Measurements from ENCODE around the gene PCK2.

Gene PCK2

DNA sequence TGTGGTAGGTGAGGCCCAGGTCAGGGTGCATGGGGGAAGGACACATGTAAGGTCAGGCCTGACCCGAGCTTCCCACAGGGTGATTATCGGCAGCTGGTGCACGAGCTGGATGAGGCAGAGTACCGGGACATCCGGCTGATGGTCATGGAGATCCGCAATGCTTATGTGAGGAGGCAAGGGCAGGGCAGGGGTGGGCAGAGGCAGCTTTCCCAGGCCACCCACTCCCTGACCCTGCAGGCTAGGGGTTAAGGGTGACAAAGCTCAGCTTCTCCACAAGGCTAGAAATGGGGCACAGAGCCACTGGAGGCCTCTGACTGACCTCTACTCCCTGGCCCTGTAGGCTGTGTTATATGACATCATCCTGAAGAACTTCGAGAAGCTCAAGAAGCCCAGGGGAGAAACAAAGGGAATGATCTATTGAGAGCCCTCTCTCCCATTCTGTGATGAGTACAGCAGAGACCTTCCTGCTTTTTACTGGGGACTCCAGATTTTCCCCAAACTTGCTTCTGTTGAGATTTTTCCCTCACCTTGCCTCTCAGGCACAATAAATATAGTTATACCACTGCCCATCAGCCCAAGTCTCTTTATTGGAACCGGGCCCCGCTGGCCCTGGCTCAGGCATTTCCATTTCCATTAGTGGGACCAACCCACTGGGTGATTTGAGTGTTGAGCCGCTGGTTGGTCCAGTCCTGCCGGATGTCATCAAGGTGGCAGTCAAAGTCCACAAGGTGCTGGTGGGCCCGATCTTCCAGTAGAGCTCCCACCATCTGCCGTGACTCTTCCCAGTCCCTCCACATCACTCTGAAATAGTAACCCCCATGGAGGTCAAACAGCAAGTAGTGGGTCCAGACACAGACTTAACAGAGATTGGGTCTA lies 44.5 kb downstream of the PCK2 start:
- Histone ChIP-seq H3K79me2 (ENCODE audit: insufficient read depth, low read length) (peaks cover 59% of the 10 kb centered on the region), H3F3A (ENCODE audit: low read depth) (no peaks in the 10 kb centered on the region), H2AFZ (ENCODE audit: low read length) (no peak overlapping the region), H3K4me3 (ENCODE audit: low read length, poor library complexity, severe bottlenecking) (peak overlapping the region; percentile 97), H3K4me1 (ENCODE audit: insufficient read depth, low read length, poor library complexity, severe bottlenecking) (peaks cover 44% of the 10 kb centered on the region), H3K9ac (ENCODE audit: low read depth, low read length, poor library complexity, severe bottlenecking) (peak overlapping the region; percentile 85), H3K36me3 (ENCODE audit: insufficient read depth, low read length) (peaks cover 19% of the 10 kb centered on the region), H3K9me2 (replicated peaks; ENCODE audit: low read depth, low read length) (no peaks in the 10 kb centered on the region), H3K27me3 (ENCODE audit: insufficient read depth, low read length, poor library complexity, severe bottlenecking) (no peaks in the 10 kb centered on the region), H3K9me3 (ENCODE audit: insufficient read depth, low read depth, low read length) (no peaks in the 10 kb centered on the region), H3K4me2 (ENCODE audit: low read depth, low read length, poor library complexity, severe bottlenecking) (peak overlapping the region; percentile 99), H4K20me1 (ENCODE audit: insufficient read depth, low read length, poor library complexity, severe bottlenecking) (peaks cover 28% of the 10 kb centered on the region)
- TF ChIP-seq, protein P1, sequence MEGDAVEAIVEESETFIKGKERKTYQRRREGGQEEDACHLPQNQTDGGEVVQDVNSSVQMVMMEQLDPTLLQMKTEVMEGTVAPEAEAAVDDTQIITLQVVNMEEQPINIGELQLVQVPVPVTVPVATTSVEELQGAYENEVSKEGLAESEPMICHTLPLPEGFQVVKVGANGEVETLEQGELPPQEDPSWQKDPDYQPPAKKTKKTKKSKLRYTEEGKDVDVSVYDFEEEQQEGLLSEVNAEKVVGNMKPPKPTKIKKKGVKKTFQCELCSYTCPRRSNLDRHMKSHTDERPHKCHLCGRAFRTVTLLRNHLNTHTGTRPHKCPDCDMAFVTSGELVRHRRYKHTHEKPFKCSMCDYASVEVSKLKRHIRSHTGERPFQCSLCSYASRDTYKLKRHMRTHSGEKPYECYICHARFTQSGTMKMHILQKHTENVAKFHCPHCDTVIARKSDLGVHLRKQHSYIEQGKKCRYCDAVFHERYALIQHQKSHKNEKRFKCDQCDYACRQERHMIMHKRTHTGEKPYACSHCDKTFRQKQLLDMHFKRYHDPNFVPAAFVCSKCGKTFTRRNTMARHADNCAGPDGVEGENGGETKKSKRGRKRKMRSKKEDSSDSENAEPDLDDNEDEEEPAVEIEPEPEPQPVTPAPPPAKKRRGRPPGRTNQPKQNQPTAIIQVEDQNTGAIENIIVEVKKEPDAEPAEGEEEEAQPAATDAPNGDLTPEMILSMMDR (conservative IDR thresholded peaks at IDR 0.05; ENCODE audit: low read length): no peak
- no peak for TF ChIP-seq EZH2phosphoT487 (IDR thresholded peaks at IDR 0.05; ENCODE audit: borderline replicate concordance)

DNA sequence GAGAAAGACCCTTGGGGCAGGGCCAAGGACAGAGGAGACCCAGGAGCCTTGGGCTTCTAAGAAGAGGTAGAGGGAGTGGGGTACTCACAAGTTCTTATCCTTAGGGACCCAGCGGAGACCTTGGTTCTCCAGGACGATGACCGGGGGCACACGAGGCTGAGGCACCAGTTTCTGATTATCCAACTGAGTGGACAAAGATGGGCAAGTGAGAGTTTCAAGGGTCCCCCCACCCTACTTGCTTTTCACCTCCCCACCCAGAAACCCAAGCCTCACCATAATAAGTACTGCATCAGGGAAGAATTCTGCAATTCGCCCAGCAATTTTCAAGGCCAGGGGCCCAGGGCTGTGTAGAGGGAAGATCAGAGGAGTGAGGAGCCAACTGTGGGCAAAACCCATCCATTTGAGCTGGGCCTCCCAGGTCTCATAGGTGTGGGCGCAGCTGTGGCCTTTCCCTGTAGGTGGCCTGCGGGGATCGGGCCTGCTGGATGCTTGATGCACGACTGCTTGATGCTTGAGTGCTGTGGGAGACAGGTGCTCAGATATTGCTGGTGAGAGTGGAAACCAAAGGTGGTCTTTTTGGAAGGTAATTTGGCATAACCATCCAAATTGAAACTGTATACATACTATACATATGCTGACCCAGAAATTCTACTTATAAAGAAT lies 45.3 kb downstream of the PCK2 start:
- Histone ChIP-seq H3K36me3 (ENCODE audit: insufficient read depth, low read length) (peaks cover 19% of the 10 kb centered on the region), H3K4me3 (ENCODE audit: low read length, poor library complexity, severe bottlenecking) (peak overlapping the region; percentile 97), H4K20me1 (ENCODE audit: insufficient read depth, low read length, poor library complexity, severe bottlenecking) (peaks cover 28% of the 10 kb centered on the region), H3K9me2 (replicated peaks; ENCODE audit: low read depth, low read length) (no peaks in the 10 kb centered on the region), H3K9me3 (ENCODE audit: insufficient read depth, low read depth, low read length) (no peaks in the 10 kb centered on the region), H3K4me1 (ENCODE audit: insufficient read depth, low read length, poor library complexity, severe bottlenecking) (peaks cover 44% of the 10 kb centered on the region), H3K4me2 (ENCODE audit: low read depth, low read length, poor library complexity, severe bottlenecking) (peak overlapping the region; percentile 81), H3K27me3 (ENCODE audit: insufficient read depth, low read length, poor library complexity, severe bottlenecking) (no peaks in the 10 kb centered on the region), H3F3A (ENCODE audit: low read depth) (no peaks in the 10 kb centered on the region), H3K9ac (ENCODE audit: low read depth, low read length, poor library complexity, severe bottlenecking) (peak overlapping the region; percentile 85), H2AFZ (ENCODE audit: low read length) (no peak overlapping the region), H3K79me2 (ENCODE audit: insufficient read depth, low read length) (peaks cover 66% of the 10 kb centered on the region)
- TF ChIP-seq, protein P1 (conservative IDR thresholded peaks at IDR 0.05; ENCODE audit: low read length): peak; percentile 26
- TF ChIP-seq EZH2phosphoT487 (IDR thresholded peaks at IDR 0.05; ENCODE audit: borderline replicate concordance): no peak

DNA sequence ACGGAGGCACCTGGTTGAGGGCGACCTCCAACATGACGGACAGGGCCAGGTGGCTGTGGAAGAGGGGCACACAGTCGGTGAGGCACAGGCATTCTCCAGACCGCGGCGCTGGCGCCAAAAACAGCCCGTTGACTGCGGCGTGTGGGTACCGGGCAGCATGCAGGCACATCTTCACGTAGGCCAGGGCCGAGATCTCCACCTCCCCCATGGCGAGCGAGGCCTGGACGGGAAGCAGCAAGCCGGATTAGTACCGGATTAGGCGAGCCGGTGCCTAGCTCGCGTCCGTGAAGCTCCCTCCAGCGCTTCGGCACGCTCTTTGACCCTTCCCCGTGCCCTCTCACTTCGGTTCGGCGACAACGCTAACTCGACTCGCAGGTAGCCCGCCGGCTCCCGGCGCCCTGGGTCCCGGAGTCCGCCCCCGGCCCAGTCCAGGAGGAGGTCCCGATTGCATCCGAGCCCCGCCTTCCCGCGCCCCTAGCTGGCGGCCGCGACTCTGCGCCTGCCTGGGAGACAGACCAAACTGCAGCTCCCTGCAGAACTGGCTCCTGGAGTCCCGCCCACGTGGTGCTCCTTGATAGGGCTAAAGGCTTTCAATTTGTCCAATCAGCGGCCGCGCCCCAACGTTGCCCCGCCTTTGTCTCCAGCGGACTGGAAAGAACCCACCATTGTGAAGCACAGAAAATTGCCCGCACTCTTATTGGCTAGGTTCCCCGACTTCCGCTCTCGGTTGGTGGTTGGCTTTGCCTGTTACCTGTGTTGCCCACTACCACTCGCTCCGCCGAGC lies 47.2 kb downstream of the PCK2 start, which contains the start of gene EMC9:
EMC9 (minus strand) TSS at position 495 of the 784 bp plus-strand sequence; CDS start at position 208, 287 bp downstream.
- peak within 1 kb of the TSS; percentile 85 for H3K9ac ChIP-seq (ENCODE audit: low read depth, low read length, poor library complexity, severe bottlenecking)
- peaks cover 19% of the 10 kb centered on the region for H3K36me3 ChIP-seq (ENCODE audit: insufficient read depth, low read length)
- peak within 1 kb of the TSS; percentile 97 for H3K4me3 ChIP-seq (ENCODE audit: low read length, poor library complexity, severe bottlenecking)
- H3K79me2 ChIP-seq (ENCODE audit: insufficient read depth, low read length): peaks cover 82% of the 10 kb centered on the region
- no peaks in the 10 kb centered on the region for H3K9me3 ChIP-seq (ENCODE audit: insufficient read depth, low read depth, low read length)
- peaks cover 53% of the 10 kb centered on the region for H3K4me1 ChIP-seq (ENCODE audit: insufficient read depth, low read length, poor library complexity, severe bottlenecking)
- peak within 1 kb of the TSS; percentile 62 for H2AFZ ChIP-seq (ENCODE audit: low read length)
- H3K9me2 ChIP-seq (replicated peaks; ENCODE audit: low read depth, low read length): no peaks in the 10 kb centered on the region
- TF ChIP-seq, protein P1 (conservative IDR thresholded peaks at IDR 0.05; ENCODE audit: low read length): peak; percentile 31; the same call in 1 of the 2 replicates
- TF ChIP-seq EZH2phosphoT487 (IDR thresholded peaks at IDR 0.05; ENCODE audit: borderline replicate concordance): no peak
- no peaks in the 10 kb centered on the region for H3K27me3 ChIP-seq (ENCODE audit: insufficient read depth, low read length, poor library complexity, severe bottlenecking)
- H4K20me1 ChIP-seq (ENCODE audit: insufficient read depth, low read length, poor library complexity, severe bottlenecking): peaks cover 33% of the 10 kb centered on the region
- no peaks in the 10 kb centered on the region for H3F3A ChIP-seq (ENCODE audit: low read depth)
- peak within 1 kb of the TSS; percentile 93 for H3K4me2 ChIP-seq (ENCODE audit: low read depth, low read length, poor library complexity, severe bottlenecking)

Measured in Loucy (cell line).